Subcutaneous abdominal adipose tissue (tissue), 5 donors: ENCODE results near the gene LONRF3.
"Not testable (repeated sequence)": the region's sequence is repeated elsewhere in the genome, so short reads cannot be mapped to it uniquely, and the experiment has no call there.

Experiments
- H3K27ac ChIP-seq: one replicate; pipeline ENCODE4 v1.7.0; 2013; ENCODE audit warnings: low read depth, mild to moderate bottlenecking, inconsistent platforms, low read length, moderate library complexity
- H3K27me3 ChIP-seq, 5 donors: one replicate each; pipeline ENCODE4 v1.7.0; 2013; ENCODE audit warnings: low read length in 5 of 5, inconsistent platforms in 1 of 5; ENCODE audit not compliant: control insufficient read depth in 5 of 5, insufficient read depth in 4 of 5
- H3K36me3 ChIP-seq, 5 donors: one replicate each; pipeline ENCODE4 v1.7.0; 2013; ENCODE audit warnings: low read length in 5 of 5; ENCODE audit not compliant: control insufficient read depth in 5 of 5, insufficient read depth in 5 of 5
- H3K4me1 ChIP-seq, 5 donors: one replicate each; pipeline ENCODE4 v1.7.0; 2013; ENCODE audit warnings: low read length in 5 of 5, mild to moderate bottlenecking in 3 of 5, moderate library complexity in 1 of 5; ENCODE audit not compliant: control insufficient read depth in 5 of 5, insufficient read depth in 5 of 5
- H3K4me3 ChIP-seq, 5 donors: one replicate each; pipeline ENCODE4 v1.7.0; 2013; ENCODE audit warnings: low read length in 5 of 5, low read depth in 1 of 5
- H3K9ac ChIP-seq, 5 donors: one replicate each; pipeline ENCODE4 v1.7.0; 2013; ENCODE audit warnings: low read length in 5 of 5, mild to moderate bottlenecking in 4 of 5, moderate library complexity in 3 of 5
- H3K9me3 ChIP-seq, 5 donors: one replicate each; pipeline ENCODE4 v1.7.0; 2013; ENCODE audit warnings: low read length in 5 of 5; ENCODE audit not compliant: control insufficient read depth in 5 of 5
- donor health status: healthy.
- donor health status: healthy.
- donor health status: healthy.
- donor health status: healthy.
- donor health status: healthy.

LONRF3 gene

GRCh38 chrX:119028733-119029330, 54.4 kb downstream of the LONRF3 start:
- H3K36me3 ChIP-seq: no peaks in the 10 kb centered on the region
- peaks cover 0 to 8% (median 5%) of the 10 kb centered on the region in 5 donors for H3K9me3 ChIP-seq
- H3K4me1 ChIP-seq: no peaks in the 10 kb centered on the region
- no peak overlapping the region for H3K9ac ChIP-seq
- peaks cover 0 to 7% (median 0%) of the 10 kb centered on the region in 5 donors for H3K27me3 ChIP-seq
- H3K27ac ChIP-seq: no peak overlapping the region
- no peak overlapping the region for H3K4me3 ChIP-seq

- H3K9me3 ChIP-seq, H3K36me3 ChIP-seq, H3K27me3 ChIP-seq, H3K9ac ChIP-seq, H3K27ac ChIP-seq, H3K4me3 ChIP-seq, H3K4me1 ChIP-seq: not testable (repeated sequence)
These were observed 55.2 kb downstream of the LONRF3 start for GRCh38 chrX:119029656-119030055.

GRCh38 chrX:119030990-119031389, 56.6 kb downstream of the LONRF3 start:
- Histone ChIP-seq H3K9ac (no peak overlapping the region), H3K4me3 (no peak overlapping the region), H3K36me3 (no peaks in the 10 kb centered on the region), H3K27me3 (peaks cover 0 to 7% (median 0%) of the 10 kb centered on the region in 5 donors), H3K27ac (no peak overlapping the region), H3K9me3 (peaks cover 0 to 12% (median 8%) of the 10 kb centered on the region in 5 donors), H3K4me1 (no peaks in the 10 kb centered on the region)

GRCh38 chrX:119036107-119037029, 62.0 kb downstream of the LONRF3 start:
- peaks cover 0 to 12% (median 5%) of the 10 kb centered on the region in 5 donors for H3K9me3 ChIP-seq
- H3K36me3 ChIP-seq: no peaks in the 10 kb centered on the region

GRCh38 chrX:119040432-119040831, 66.0 kb downstream of the LONRF3 start:
- Histone ChIP-seq H3K27me3 (no peaks in the 10 kb centered on the region), H3K9ac (no peak overlapping the region), H3K27ac (no peak overlapping the region), H3K9me3 (no peaks in the 10 kb centered on the region), H3K4me1 (peaks cover 0 to 8% (median 7%) of the 10 kb centered on the region in 5 donors), H3K4me3 (no peak overlapping the region), H3K36me3 (no peaks in the 10 kb centered on the region)

More at GRCh38 chrX:119036107-119037029, 62.0 kb downstream of the LONRF3 start:
- Histone ChIP-seq H3K27ac (no peak overlapping the region), H3K4me3 (no peak overlapping the region), H3K9ac (no peak overlapping the region), H3K4me1 (peaks cover 0 to 8% (median 5%) of the 10 kb centered on the region in 5 donors), H3K27me3 (peaks cover 0 to 6% (median 0%) of the 10 kb centered on the region in 5 donors)

- no peaks in the 10 kb centered on the region for H3K36me3 ChIP-seq
- no peak overlapping the region for H3K27ac ChIP-seq
- H3K9me3 ChIP-seq: no peaks in the 10 kb centered on the region
- H3K4me1 ChIP-seq: peaks cover 0 to 8% (median 7%) of the 10 kb centered on the region in 5 donors
- no peak overlapping the region for H3K9ac ChIP-seq
- H3K27me3 ChIP-seq: no peaks in the 10 kb centered on the region
- no peak overlapping the region for H3K4me3 ChIP-seq
These were observed 66.8 kb downstream of the LONRF3 start for GRCh38 chrX:119041175-119041574.

GRCh38 chrX:119042040-119042439, 67.6 kb downstream of the LONRF3 start:
- Histone ChIP-seq H3K9me3 (no peaks in the 10 kb centered on the region), H3K27me3 (no peaks in the 10 kb centered on the region), H3K36me3 (no peaks in the 10 kb centered on the region), H3K27ac (no peak overlapping the region), H3K4me1 (peaks cover 0 to 8% (median 7%) of the 10 kb centered on the region in 5 donors), H3K9ac (no peak overlapping the region), H3K4me3 (no peak overlapping the region)

- H3K36me3 ChIP-seq: no peaks in the 10 kb centered on the region
- no peak overlapping the region for H3K27ac ChIP-seq
- peaks cover 0 to 8% (median 7%) of the 10 kb centered on the region in 5 donors for H3K4me1 ChIP-seq
- no peak overlapping the region for H3K4me3 ChIP-seq
- no peaks in the 10 kb centered on the region for H3K9me3 ChIP-seq
- no peaks in the 10 kb centered on the region for H3K27me3 ChIP-seq
- H3K9ac ChIP-seq: no peak overlapping the region
These were observed 68.6 kb downstream of the LONRF3 start for GRCh38 chrX:119042996-119043395.

- Histone ChIP-seq H3K36me3 (no peaks in the 10 kb centered on the region), H3K27me3 (peaks cover 0 to 1% (median 0%) of the 10 kb centered on the region in 5 donors), H3K27ac (no peak overlapping the region), H3K4me3 (no peak overlapping the region), H3K9ac (no peak overlapping the region), H3K4me1 (peaks cover 0 to 6% (median 4%) of the 10 kb centered on the region in 5 donors), H3K9me3 (no peaks in the 10 kb centered on the region)
These were observed 71.5 kb downstream of the LONRF3 start for GRCh38 chrX:119045884-119046283.

GRCh38 chrX:119055687-119056086, 81.3 kb downstream of the LONRF3 start:
- Histone ChIP-seq H3K4me3 (no peak overlapping the region), H3K36me3 (no peaks in the 10 kb centered on the region), H3K27ac (no peak overlapping the region), H3K4me1 (no peaks in the 10 kb centered on the region), H3K9me3 (no peaks in the 10 kb centered on the region), H3K9ac (no peak overlapping the region), H3K27me3 (peaks cover 5 to 14% (median 8%) of the 10 kb centered on the region in 5 donors)
